GM12874 (cell line): ENCODE data around the gene PLXNA1.

ENCODE experiments used
- TF ChIP-seq, protein P1 (sequence below): IDR thresholded peaks from 2 replicates; pipeline ENCODE4 v1.5.1; 2011; ENCODE audit warnings: low read depth, mild to moderate bottlenecking, control low read depth, low read length, moderate library complexity; ENCODE audit not compliant: insufficient read depth

The PLXNA1 gene

DNA sequence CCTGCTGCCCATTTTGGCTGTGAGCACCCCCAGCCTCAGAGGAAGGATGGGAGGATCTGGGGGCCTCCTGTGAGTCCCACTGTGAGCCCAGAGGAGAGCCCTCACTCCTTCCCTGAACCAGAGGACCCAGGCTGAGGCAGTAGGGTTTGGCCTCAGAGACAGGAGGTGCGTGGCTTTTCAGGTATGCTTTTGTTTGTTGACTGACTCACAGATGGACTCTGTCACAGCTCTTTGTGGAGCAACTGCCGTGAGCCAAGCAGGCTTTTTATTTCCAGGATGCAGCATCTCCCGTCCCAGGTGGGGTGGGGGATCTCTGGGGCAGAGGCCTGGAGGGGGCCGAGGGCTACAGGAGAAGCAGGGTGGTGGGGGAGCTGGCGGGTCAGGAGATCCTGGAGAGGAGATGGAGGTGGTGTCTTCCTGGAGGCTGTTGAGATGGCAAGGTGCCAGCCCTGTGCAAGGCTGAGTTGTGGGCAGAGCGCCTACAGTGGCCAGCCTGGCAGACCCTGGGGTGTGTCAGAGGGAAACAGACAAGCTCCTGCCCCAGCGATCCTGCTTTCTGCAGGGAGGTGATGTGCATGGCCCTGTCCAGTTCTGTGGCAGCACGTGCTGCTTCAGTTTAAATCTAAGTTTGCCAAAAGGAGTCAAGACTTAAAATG is 24.0 kb downstream of the PLXNA1 start:
- TF ChIP-seq, protein P1, sequence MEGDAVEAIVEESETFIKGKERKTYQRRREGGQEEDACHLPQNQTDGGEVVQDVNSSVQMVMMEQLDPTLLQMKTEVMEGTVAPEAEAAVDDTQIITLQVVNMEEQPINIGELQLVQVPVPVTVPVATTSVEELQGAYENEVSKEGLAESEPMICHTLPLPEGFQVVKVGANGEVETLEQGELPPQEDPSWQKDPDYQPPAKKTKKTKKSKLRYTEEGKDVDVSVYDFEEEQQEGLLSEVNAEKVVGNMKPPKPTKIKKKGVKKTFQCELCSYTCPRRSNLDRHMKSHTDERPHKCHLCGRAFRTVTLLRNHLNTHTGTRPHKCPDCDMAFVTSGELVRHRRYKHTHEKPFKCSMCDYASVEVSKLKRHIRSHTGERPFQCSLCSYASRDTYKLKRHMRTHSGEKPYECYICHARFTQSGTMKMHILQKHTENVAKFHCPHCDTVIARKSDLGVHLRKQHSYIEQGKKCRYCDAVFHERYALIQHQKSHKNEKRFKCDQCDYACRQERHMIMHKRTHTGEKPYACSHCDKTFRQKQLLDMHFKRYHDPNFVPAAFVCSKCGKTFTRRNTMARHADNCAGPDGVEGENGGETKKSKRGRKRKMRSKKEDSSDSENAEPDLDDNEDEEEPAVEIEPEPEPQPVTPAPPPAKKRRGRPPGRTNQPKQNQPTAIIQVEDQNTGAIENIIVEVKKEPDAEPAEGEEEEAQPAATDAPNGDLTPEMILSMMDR = no peak

DNA sequence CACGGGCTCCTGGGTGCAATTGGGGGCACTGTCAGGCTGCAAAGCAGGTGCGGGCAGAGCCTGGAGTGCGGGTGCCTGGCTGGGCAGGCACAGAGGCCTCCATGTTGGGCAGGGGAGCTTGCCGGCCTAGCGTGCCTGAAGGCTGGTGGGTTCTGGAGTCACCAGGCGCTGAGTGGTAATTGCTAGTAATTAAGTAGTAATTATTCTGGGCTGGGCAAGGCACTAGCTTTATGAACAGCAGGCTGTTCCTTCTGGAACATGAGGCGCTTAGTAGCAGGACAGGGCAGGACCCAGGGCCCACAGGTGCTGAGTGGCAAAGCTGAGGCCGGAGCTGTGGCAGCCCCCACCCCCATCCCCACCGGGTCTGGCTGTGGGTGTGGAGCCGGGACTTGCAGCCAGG is 25.3 kb downstream of the PLXNA1 start:
- TF ChIP-seq, protein P1 = no peak

DNA sequence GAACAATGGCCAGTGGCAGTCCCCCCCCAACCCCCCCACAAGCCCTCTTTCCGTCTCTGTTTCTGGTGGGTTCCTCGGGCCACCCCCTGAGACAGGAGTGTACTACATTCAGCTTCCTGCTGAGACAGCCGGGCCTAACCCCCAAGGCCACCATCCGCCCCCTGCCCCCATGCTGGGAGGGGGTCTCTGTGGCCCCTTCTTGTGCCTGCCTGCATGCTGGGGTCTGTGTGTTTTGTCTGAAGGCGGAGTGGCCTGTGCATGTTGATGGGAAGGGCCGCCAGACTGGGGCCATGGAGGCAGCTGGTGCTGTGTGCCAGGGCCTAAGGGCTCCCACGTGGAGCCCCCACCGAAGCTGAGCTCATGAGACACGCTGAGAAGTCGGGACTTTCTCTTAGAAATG is 26.6 kb downstream of the PLXNA1 start:
- TF ChIP-seq, protein P1 = no peak

DNA sequence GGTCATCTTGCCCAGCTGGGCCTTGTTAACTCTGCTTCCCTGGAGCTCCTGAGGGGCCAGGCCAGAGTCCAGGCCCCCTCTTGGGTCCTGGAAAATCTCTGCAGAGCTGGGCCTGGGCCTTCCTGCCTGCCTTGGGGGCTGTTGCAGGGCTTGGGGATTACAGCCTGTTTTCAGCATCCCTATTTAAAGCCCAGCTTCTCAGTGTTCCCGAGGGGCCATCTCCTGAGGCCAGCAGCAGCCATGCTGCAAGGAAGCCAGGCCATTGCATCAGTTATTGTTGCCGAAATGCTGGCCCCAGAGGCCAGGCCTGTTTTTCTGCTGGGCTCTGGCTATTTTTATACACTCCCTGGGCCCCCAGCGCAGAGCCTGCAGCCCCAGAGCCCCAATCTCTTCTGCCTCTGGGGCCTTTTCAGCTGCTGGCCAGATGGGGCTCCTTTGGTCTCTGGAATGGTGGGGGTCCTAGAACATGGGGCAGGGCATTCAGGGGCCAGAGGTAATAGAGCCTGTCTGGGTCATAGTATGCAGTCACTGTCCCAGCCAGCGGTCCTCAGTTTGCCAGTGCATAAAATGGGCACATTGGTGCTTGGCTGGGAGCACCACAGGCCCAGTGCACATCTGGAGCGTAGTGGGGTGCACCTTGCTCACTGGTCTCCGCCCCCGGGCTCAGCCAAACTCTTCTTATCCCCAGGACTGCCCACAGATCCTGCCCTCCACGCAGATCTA is 28.5 kb downstream of the PLXNA1 start:
- TF ChIP-seq, protein P1 = no peak

DNA sequence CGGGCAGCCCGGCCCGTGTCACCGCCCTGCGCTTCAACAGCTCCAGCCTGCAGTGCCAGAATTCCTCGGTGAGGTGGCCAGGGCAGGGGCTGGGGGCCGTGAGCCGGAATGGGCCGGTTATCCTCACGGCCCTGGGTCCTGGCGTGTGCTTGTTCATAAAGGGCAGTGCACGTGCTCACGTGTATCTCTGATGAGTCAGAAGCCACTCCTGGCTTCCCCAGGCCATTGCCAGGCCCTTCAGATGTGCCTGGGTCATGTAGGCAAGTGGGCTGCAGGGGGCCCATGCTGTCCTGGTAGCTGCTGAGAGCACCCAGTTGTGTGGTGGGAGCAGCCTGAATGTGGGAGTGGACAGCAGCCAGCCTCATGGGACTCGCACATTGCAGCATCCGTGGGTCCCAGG is 29.2 kb downstream of the PLXNA1 start:
- TF ChIP-seq, protein P1 = no peak

DNA sequence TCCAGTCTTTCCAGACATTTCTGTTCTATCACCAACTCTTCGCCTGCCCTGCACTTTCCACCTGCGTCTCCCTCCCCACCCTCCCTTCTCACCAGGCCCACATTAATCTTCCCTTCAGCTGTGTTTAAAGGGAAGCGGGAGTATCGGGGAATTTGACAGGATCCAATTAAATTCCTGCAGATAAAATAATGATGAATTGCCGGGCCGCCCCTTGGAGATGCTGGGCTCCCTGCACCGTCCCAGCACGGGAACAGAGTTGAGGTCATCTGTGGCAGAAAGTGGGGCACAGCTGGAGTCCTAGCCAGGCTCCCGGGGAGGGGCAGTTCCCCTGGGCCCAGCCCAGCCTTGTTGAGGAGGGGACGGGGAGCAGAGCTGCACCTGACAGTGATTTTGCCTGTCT is 30.3 kb downstream of the PLXNA1 start:
- TF ChIP-seq, protein P1 = no peak

DNA sequence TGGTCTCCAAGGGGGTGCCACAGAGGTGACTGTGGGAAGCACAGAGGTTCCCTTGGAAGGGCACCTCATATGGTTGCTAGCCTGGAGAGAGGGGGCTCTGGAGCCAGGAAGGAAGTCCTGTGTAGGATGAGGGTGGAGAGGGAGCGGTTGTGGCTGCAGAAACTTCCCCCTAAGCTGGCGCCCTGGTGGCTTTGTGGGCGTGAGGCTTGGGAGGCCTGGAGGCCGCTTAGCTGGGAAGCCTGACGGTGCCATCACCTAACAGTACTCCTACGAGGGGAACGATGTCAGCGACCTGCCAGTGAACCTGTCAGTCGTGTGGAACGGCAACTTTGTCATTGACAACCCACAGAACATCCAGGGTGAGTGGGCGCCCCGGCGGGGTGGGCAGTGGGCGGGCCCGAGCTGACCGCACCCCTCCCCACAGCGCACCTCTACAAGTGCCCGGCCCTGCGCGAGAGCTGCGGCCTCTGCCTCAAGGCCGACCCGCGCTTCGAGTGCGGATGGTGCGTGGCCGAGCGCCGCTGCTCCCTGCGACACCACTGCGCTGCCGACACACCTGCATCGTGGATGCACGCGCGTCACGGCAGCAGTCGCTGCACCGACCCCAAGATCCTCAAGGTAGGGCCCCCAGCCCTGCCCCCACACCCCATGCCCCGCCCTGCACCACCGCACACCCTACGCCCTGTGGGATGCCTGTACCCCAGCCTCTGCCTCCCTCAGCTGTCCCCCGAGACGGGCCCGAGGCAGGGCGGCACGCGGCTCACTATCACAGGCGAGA is 31.0 kb downstream of the PLXNA1 start:
- TF ChIP-seq, protein P1 = no peak
